PFSK-1 (cell line): ENCODE measurements around the gene STC2.

ENCODE experiments used
- FOXP2 ChIP-seq: optimal IDR thresholded peaks from 2 replicates; pipeline ENCODE3; 2011; ENCODE audit warnings: borderline replicate concordance, control low read depth, inconsistent platforms; ENCODE audit not compliant: insufficient read depth; ENCODE audit errors: extremely low read length, extremely low read depth
- POLR2AphosphoS5 ChIP-seq: IDR thresholded peaks from 2 replicates; pipeline ENCODE4 v1.6.1; 2012; ENCODE audit warnings: low read depth, mild to moderate bottlenecking, control low read depth, low read length, moderate library complexity
- SIN3A ChIP-seq: IDR thresholded peaks from 2 replicates; pipeline ENCODE4 v1.6.1; 2012; ENCODE audit warnings: mild to moderate bottlenecking, low read length, moderate library complexity, borderline replicate concordance; ENCODE audit not compliant: insufficient read depth
- TAF1 ChIP-seq: IDR thresholded peaks from 2 replicates; pipeline ENCODE4 v1.6.1; 2012; ENCODE audit warnings: low read length, control low read depth, borderline replicate concordance; ENCODE audit not compliant: insufficient read depth
- TF ChIP-seq, protein P1 (sequence below), 2 experiments: IDR thresholded peaks; 2 replicates each; pipeline versions ENCODE4 v1.6.1 to v1.8.0; 2011 to 2012; ENCODE audit warnings: low read depth in 2 of 2, low read length in 2 of 2, control low read depth in 1 of 2, inconsistent platforms in 1 of 2, mild to moderate bottlenecking in 1 of 2, moderate library complexity in 1 of 2; ENCODE audit not compliant: insufficient read depth in 1 of 2

STC2 gene

DNA sequence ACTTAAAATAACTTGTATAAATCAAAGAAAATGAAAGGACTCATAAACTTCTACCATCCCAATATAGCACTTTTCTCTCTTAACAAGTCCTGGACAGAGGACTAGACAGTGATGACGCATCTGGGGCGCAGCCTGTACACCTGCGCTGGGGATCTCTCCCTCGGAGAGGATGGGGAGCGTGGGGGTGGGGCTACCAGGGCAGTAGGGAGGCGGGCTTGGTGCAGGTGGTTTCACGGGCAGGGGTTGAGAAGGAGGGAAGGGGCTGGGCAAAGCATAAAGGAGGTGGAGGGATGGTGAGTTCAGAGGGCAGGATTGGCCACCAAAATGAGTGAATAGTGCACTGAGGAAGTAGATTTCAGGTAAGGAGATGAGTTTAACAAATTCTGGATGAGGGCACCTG, 41.1 kb downstream of the STC2 start:
- TF ChIP-seq POLR2AphosphoS5 (no peak), SIN3A (no peak), FOXP2 (no peak), TAF1 (no peak)
- TF ChIP-seq, protein P1, sequence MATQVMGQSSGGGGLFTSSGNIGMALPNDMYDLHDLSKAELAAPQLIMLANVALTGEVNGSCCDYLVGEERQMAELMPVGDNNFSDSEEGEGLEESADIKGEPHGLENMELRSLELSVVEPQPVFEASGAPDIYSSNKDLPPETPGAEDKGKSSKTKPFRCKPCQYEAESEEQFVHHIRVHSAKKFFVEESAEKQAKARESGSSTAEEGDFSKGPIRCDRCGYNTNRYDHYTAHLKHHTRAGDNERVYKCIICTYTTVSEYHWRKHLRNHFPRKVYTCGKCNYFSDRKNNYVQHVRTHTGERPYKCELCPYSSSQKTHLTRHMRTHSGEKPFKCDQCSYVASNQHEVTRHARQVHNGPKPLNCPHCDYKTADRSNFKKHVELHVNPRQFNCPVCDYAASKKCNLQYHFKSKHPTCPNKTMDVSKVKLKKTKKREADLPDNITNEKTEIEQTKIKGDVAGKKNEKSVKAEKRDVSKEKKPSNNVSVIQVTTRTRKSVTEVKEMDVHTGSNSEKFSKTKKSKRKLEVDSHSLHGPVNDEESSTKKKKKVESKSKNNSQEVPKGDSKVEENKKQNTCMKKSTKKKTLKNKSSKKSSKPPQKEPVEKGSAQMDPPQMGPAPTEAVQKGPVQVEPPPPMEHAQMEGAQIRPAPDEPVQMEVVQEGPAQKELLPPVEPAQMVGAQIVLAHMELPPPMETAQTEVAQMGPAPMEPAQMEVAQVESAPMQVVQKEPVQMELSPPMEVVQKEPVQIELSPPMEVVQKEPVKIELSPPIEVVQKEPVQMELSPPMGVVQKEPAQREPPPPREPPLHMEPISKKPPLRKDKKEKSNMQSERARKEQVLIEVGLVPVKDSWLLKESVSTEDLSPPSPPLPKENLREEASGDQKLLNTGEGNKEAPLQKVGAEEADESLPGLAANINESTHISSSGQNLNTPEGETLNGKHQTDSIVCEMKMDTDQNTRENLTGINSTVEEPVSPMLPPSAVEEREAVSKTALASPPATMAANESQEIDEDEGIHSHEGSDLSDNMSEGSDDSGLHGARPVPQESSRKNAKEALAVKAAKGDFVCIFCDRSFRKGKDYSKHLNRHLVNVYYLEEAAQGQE (IDR thresholded peaks at IDR 0.05; ENCODE audit: insufficient read depth in 1 of 2, low read depth in 2 of 2, low read length in 2 of 2): no peak

DNA sequence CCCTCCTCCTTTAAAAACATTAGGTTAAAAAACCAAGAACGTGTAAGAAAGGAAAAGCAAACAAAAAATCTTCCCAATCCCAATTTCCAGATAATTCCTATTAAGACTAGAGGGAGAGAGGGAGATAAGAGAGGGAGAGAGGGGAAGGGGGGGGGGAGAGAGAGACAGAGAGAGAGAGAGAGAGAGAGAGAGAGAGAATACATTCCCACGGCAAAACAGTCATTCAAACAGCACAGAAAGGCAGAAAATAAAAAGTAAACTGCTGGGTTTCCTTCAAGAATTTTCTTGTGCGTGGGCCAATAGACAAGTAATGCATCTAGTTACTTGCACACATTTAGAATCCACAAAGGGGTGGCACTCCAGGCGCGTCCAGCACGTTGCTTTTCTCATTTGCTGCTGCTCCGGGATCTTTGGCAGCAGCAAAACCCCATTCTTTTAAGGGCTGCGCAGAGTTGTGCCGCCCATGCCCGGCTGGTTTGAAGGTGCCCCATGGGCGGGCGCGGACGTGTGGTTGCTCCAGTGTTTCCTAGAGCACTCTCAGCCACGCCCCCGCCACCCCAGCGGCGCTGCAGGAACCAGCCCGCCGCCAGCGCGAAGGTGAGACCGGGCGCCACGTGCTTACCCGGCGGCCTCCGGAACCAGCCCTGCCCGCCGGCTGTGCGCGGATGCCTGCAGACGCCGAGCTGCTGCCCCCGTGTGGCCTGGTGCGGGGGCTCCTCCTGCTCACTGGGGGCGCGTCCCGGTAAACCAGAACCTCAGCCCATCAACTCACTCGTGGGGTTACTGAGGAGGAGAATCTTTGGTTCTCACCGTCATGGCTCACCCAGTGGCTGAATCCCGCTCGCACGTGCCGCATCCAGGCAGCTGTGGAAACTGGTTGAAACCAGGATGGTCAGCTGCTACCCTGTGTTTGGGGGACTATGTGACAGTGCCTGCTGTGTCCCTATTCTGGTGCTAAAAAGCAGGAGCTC, 44.6 kb downstream of the STC2 start:
- TF ChIP-seq POLR2AphosphoS5 (no peak), TAF1 (no peak), FOXP2 (no peak), SIN3A (no peak)
- TF ChIP-seq, protein P1 (IDR thresholded peaks at IDR 0.05; ENCODE audit: insufficient read depth in 1 of 2, low read depth in 2 of 2, low read length in 2 of 2): no peak

DNA sequence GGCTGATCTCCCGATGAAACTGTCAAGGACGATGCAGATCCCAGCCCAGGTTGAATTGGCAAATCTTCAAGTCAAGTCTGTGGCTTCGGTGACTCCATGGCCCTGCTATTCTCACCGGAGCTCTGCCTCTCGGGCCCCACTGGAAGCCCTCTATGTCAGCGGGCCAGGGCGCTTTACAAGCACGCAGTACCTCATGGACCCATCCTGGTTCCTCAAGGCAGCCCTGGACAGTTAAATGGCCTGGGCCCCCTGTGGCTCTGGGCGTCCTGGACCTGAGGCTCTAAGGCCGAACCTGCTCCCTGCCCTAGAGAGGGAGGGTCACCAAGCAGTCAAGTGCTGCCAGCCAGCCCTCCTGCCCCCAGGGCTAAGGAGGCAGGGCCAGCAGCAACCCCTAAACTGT, 45.3 kb downstream of the STC2 start:
- no peak for TF ChIP-seq SIN3A
- no peak for TF ChIP-seq POLR2AphosphoS5
- TF ChIP-seq, protein P1 (IDR thresholded peaks at IDR 0.05; ENCODE audit: insufficient read depth in 1 of 2, low read depth in 2 of 2, low read length in 2 of 2): no peak
- no peak for TF ChIP-seq FOXP2
- no peak for TF ChIP-seq TAF1

DNA sequence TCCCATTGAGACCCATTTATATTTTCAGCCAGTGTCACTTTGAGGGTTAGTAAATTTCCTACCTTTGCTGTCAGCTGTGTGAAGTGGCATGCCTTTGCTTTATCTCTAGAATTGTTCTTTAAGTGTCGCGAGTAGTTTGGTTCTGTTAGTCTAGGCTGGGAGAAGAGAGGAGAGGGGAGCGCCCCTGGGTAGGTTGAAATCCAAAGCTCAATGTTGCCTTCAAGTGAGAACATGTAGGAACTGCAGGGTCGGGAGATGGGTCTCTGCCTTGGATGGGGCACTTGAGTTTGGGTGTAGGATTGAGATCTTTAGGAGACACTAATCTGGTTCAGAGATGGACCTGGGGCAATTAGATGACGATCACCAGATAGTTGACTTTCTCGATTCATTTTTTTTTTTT, 46.3 kb downstream of the STC2 start:
- TF ChIP-seq TAF1: no peak
- no peak for TF ChIP-seq POLR2AphosphoS5
- no peak for TF ChIP-seq SIN3A
- TF ChIP-seq, protein P1 (IDR thresholded peaks at IDR 0.05; ENCODE audit: insufficient read depth in 1 of 2, low read depth in 2 of 2, low read length in 2 of 2): no peak
- TF ChIP-seq FOXP2: no peak
